Measurements from ENCODE around the gene HS6ST2.

GRCh38 chrX:132918523-132918922 is 39.9 kb downstream of the HS6ST2 start:
- TF ChIP-seq CTCF (IDR thresholded peaks at IDR 0.05; ENCODE audit: low read depth, low read length, missing input control) (no peak), JUND (IDR thresholded peaks at IDR 0.05) (no peak), MAX (IDR thresholded peaks at IDR 0.05) (no peak)
